Ovary (tissue), 3 donors: ENCODE data around the gene CACNA1D.

Experiments used
- CTCF ChIP-seq, 3 donors: fragments of 450-650 bp in 2 of 3; fragments of 200-600 bp in 1 of 3; IDR thresholded peaks; one replicate each; pipeline versions ENCODE4 v1.5.1 to v1.8.0; 2016 to 2022; ENCODE audit warnings: antibody characterized with exemption in 3 of 3, mild to moderate bottlenecking in 1 of 3
- EP300 ChIP-seq: sonication (generic); formaldehyde crosslinking; IDR thresholded peaks from one replicate; pipeline ENCODE4 v1.6.1; 2017; ENCODE audit warnings: antibody characterized with exemption
- POLR2A ChIP-seq: fragments of 450-650 bp; IDR thresholded peaks from one replicate; pipeline ENCODE4 v1.6.1; 2017; ENCODE audit warnings: antibody characterized with exemption, mild to moderate bottlenecking, moderate library complexity
- donor health status: DM: no; HTN: no; CAD: no.

- TF ChIP-seq EP300 (no peak), CTCF (IDR thresholded peaks at IDR 0.05) (no peak), POLR2A (no peak)
Measured at GRCh38 chr3:53503195-53503594, 8.8 kb downstream of the CACNA1D start.
